Measurements from ENCODE around the gene ATXN1L.
"Not testable (repeated sequence)": the region's sequence is repeated elsewhere in the genome, so short reads cannot be mapped to it uniquely, and the experiment has no call there.

Gene ATXN1L

GRCh38 chr16:71853413-71853812 lies 7.6 kb downstream of the ATXN1L start:
- Histone ChIP-seq H3K36me3 (ENCODE audit: insufficient read depth, insufficient read length, low read length) (peaks cover 91% of the 10 kb centered on the region), H3K9me3 (ENCODE audit: insufficient read depth, low read length) (no peaks in the 10 kb centered on the region), H3K4me1 (ENCODE audit: insufficient read depth, insufficient read length) (no peaks in the 10 kb centered on the region), H3K9ac (ENCODE audit: insufficient read length, low read depth) (no peak overlapping the region), H3K4me3 (ENCODE audit: insufficient read length, low read depth) (no peak overlapping the region), H3K27me3 (ENCODE audit: insufficient read depth, insufficient read length) (no peaks in the 10 kb centered on the region)
- DNase-seq (ENCODE audit: low read depth, low spot score) = no peak
- TF ChIP-seq YY1 (IDR thresholded peaks at IDR 0.05; ENCODE audit: insufficient read depth, insufficient read length) = no peak
- TF ChIP-seq ZNF274 (IDR thresholded peaks at IDR 0.05; ENCODE audit: low read depth, low read length) = no peak
- no peak for TF ChIP-seq SUZ12 (IDR thresholded peaks at IDR 0.05; ENCODE audit: extremely low read depth, insufficient read depth, insufficient read length)

GRCh38 chr16:71854369-71854948 lies 8.7 kb downstream of the ATXN1L start:
- Histone ChIP-seq H3K9ac (ENCODE audit: insufficient read length, low read depth) (no peak overlapping the region), H3K9me3 (ENCODE audit: insufficient read depth, low read length) (no peaks in the 10 kb centered on the region), H3K36me3 (ENCODE audit: insufficient read depth, insufficient read length, low read length) (peaks cover 84% of the 10 kb centered on the region), H3K4me3 (ENCODE audit: insufficient read length, low read depth) (no peak overlapping the region), H3K27me3 (ENCODE audit: insufficient read depth, insufficient read length) (no peaks in the 10 kb centered on the region), H3K4me1 (ENCODE audit: insufficient read depth, insufficient read length) (no peaks in the 10 kb centered on the region)
- TF ChIP-seq YY1 (IDR thresholded peaks at IDR 0.05; ENCODE audit: insufficient read depth, insufficient read length) = no peak
- no peak for TF ChIP-seq ZNF274 (IDR thresholded peaks at IDR 0.05; ENCODE audit: low read depth, low read length)
- TF ChIP-seq SUZ12 (IDR thresholded peaks at IDR 0.05; ENCODE audit: extremely low read depth, insufficient read depth, insufficient read length) = no peak
- no peak for DNase-seq (ENCODE audit: low read depth, low spot score)

GRCh38 chr16:71855937-71856662 lies 10.3 kb downstream of the ATXN1L start:
- Histone ChIP-seq H3K27me3 (ENCODE audit: insufficient read depth, insufficient read length) (no peaks in the 10 kb centered on the region), H3K4me3 (ENCODE audit: insufficient read length, low read depth) (no peak overlapping the region), H3K9ac (ENCODE audit: insufficient read length, low read depth) (no peak overlapping the region), H3K4me1 (ENCODE audit: insufficient read depth, insufficient read length) (no peaks in the 10 kb centered on the region), H3K9me3 (ENCODE audit: insufficient read depth, low read length) (no peaks in the 10 kb centered on the region), H3K36me3 (ENCODE audit: insufficient read depth, insufficient read length, low read length) (peaks cover 81% of the 10 kb centered on the region)
- no peak for TF ChIP-seq SUZ12 (IDR thresholded peaks at IDR 0.05; ENCODE audit: extremely low read depth, insufficient read depth, insufficient read length)
- no peak for TF ChIP-seq ZNF274 (IDR thresholded peaks at IDR 0.05; ENCODE audit: low read depth, low read length)
- no peak for TF ChIP-seq YY1 (IDR thresholded peaks at IDR 0.05; ENCODE audit: insufficient read depth, insufficient read length)
- DNase-seq (ENCODE audit: low read depth, low spot score) = no peak

GRCh38 chr16:71859762-71860521 lies 14.2 kb downstream of the ATXN1L start:
- Histone ChIP-seq H3K36me3 (ENCODE audit: insufficient read depth, insufficient read length, low read length) (peaks cover 71% of the 10 kb centered on the region), H3K4me1 (ENCODE audit: insufficient read depth, insufficient read length) (no peaks in the 10 kb centered on the region), H3K27me3 (ENCODE audit: insufficient read depth, insufficient read length) (no peaks in the 10 kb centered on the region), H3K9me3 (ENCODE audit: insufficient read depth, low read length) (no peaks in the 10 kb centered on the region), H3K4me3 (ENCODE audit: insufficient read length, low read depth) (no peak overlapping the region), H3K9ac (ENCODE audit: insufficient read length, low read depth) (no peak overlapping the region)
- no peak for DNase-seq (ENCODE audit: low read depth, low spot score)
- TF ChIP-seq ZNF274 (IDR thresholded peaks at IDR 0.05; ENCODE audit: low read depth, low read length) (no peak), YY1 (IDR thresholded peaks at IDR 0.05; ENCODE audit: insufficient read depth, insufficient read length) (no peak), SUZ12 (IDR thresholded peaks at IDR 0.05; ENCODE audit: extremely low read depth, insufficient read depth, insufficient read length) (no peak)

GRCh38 chr16:71863995-71864394 lies 18.2 kb downstream of the ATXN1L start:
- H3K4me3 ChIP-seq (ENCODE audit: insufficient read length, low read depth) = no peak overlapping the region
- peaks cover 45% of the 10 kb centered on the region for H3K36me3 ChIP-seq (ENCODE audit: insufficient read depth, insufficient read length, low read length)
- H3K9ac ChIP-seq (ENCODE audit: insufficient read length, low read depth) = no peak overlapping the region
- TF ChIP-seq ZNF274 (IDR thresholded peaks at IDR 0.05; ENCODE audit: low read depth, low read length) = no peak
- H3K4me1 ChIP-seq (ENCODE audit: insufficient read depth, insufficient read length) = no peaks in the 10 kb centered on the region
- DNase-seq (ENCODE audit: low read depth, low spot score) = no peak
- H3K9me3 ChIP-seq (ENCODE audit: insufficient read depth, low read length) = no peaks in the 10 kb centered on the region
- H3K27me3 ChIP-seq (ENCODE audit: insufficient read depth, insufficient read length) = no peaks in the 10 kb centered on the region

- TF ChIP-seq SUZ12 (IDR thresholded peaks at IDR 0.05; ENCODE audit: extremely low read depth, insufficient read depth, insufficient read length) = no peak
- no peak for TF ChIP-seq ZNF274 (IDR thresholded peaks at IDR 0.05; ENCODE audit: low read depth, low read length)
- no peak for TF ChIP-seq YY1 (IDR thresholded peaks at IDR 0.05; ENCODE audit: insufficient read depth, insufficient read length)
- no peaks in the 10 kb centered on the region for H3K9me3 ChIP-seq (ENCODE audit: insufficient read depth, low read length)
- peaks cover 34% of the 10 kb centered on the region for H3K36me3 ChIP-seq (ENCODE audit: insufficient read depth, insufficient read length, low read length)
- no peak for DNase-seq (ENCODE audit: low read depth, low spot score)
- H3K4me3 ChIP-seq (ENCODE audit: insufficient read length, low read depth) = no peak overlapping the region
- peaks cover 2% of the 10 kb centered on the region for H3K4me1 ChIP-seq (ENCODE audit: insufficient read depth, insufficient read length)
- H3K27me3 ChIP-seq (ENCODE audit: insufficient read depth, insufficient read length) = no peaks in the 10 kb centered on the region
- H3K9ac ChIP-seq (ENCODE audit: insufficient read length, low read depth) = no peak overlapping the region
These were observed 19.5 kb downstream of the ATXN1L start for GRCh38 chr16:71865173-71865863.

GRCh38 chr16:71867175-71867574 lies 21.4 kb downstream of the ATXN1L start:
- H3K9ac ChIP-seq (ENCODE audit: insufficient read length, low read depth); H3K4me1 ChIP-seq (ENCODE audit: insufficient read depth, insufficient read length); H3K27me3 ChIP-seq (ENCODE audit: insufficient read depth, insufficient read length); DNase-seq (ENCODE audit: low read depth, low spot score); H3K9me3 ChIP-seq (ENCODE audit: insufficient read depth, low read length); H3K4me3 ChIP-seq (ENCODE audit: insufficient read length, low read depth): not testable (repeated sequence)
- peaks cover 20% of the 10 kb centered on the region for H3K36me3 ChIP-seq (ENCODE audit: insufficient read depth, insufficient read length, low read length)
